ENCODE data around the gene ELOF1. TPM values are rescaled to one million over a fixed set of nuclear protein-coding genes. Genes with fewer than 3 reads are reported as not detected.
"Not testable (repeated sequence)": the region's sequence is repeated elsewhere in the genome, so short reads cannot be mapped to it uniquely, and the experiment has no call there.

The ELOF1 gene
- 10 to 100 TPM; 72.3 to 85.5 (median 78.7) TPM for total RNA-seq (2021; fragmentation: NEBNext Ultra II Directional; extraction: Animal tissue kit (Norgen Biotek cat#: 25700))
- long read RNA-seq, transcript ELOF1-201 (4 exons, 1,019 nt) = major isoform, 50 of 68 reads
- long read RNA-seq, partial matches to known transcripts = 4 of 68 reads
- long read RNA-seq, other reads (novel, unspliced or antisense) = 14 of 68 reads

DNA sequence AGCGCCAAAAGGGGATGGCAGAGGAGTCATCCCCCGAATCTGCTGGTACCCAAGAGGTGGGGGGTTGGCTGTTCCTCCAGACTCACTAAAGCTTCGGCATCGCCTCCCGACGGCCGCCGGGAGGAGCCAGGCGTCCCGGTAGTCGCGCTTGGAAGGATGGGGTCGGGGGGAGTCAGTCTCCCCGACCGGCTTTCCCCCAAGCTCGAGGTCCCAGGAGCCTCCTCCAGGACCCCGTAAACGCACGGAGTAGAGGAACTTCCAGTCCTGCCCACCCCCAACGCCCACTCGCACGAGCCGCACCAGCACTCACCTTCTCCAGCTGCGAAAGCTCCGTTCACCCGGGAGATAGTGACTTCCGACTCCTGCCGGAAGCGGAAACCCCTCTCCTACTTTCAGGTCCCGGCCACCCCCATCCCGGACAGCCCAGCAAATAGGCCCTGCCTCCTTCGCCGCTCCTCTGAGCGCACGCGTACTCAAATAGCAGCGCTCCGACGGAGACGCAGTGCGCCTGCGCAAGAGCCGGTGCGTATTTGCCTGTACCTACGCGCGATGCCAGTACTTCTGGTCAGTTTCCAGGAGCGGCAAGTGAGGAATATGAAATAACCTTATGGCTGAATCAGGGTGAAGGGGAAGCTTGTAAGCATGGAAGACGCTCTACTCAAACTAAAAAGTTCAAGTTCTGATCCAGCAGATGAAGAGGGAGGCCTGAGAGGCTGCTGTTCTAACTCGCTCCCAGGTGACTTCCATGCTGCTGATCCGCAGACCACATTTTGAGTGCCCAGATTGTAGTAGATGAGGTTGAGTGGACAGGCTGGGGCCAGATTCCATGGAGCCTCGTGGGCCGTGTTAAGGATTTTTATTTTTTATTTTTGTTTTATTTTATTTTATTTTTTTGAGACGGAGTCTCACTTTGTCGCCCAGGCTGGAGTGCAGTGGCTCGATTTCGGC, at the start of gene ELOF1:
ELOF1 (minus strand) TSS at position 350 of the 948 bp plus-strand sequence. CDS start 4,883 bp downstream, outside the sequence.
- Mint-ChIP-seq H3K27me3 (ENCODE audit: insufficient read depth) (peaks cover 4% of the 10 kb centered on the region; the same call in 1 of the 2 replicates), H3K27ac (peak within 1 kb of the TSS; percentile 88), H3K4me1 (ENCODE audit: low read depth) (peaks cover 30% of the 10 kb centered on the region), H3K9me3 (no peaks in the 10 kb centered on the region), H3K36me3 (ENCODE audit: low read depth) (peaks cover 17% of the 10 kb centered on the region), H3K4me3 (peak within 1 kb of the TSS; percentile 96)
- peak; percentile 98 for DNase-seq
- TF ChIP-seq, protein P1, sequence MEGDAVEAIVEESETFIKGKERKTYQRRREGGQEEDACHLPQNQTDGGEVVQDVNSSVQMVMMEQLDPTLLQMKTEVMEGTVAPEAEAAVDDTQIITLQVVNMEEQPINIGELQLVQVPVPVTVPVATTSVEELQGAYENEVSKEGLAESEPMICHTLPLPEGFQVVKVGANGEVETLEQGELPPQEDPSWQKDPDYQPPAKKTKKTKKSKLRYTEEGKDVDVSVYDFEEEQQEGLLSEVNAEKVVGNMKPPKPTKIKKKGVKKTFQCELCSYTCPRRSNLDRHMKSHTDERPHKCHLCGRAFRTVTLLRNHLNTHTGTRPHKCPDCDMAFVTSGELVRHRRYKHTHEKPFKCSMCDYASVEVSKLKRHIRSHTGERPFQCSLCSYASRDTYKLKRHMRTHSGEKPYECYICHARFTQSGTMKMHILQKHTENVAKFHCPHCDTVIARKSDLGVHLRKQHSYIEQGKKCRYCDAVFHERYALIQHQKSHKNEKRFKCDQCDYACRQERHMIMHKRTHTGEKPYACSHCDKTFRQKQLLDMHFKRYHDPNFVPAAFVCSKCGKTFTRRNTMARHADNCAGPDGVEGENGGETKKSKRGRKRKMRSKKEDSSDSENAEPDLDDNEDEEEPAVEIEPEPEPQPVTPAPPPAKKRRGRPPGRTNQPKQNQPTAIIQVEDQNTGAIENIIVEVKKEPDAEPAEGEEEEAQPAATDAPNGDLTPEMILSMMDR (IDR thresholded peaks at IDR 0.05) = peak; percentile 49

DNA sequence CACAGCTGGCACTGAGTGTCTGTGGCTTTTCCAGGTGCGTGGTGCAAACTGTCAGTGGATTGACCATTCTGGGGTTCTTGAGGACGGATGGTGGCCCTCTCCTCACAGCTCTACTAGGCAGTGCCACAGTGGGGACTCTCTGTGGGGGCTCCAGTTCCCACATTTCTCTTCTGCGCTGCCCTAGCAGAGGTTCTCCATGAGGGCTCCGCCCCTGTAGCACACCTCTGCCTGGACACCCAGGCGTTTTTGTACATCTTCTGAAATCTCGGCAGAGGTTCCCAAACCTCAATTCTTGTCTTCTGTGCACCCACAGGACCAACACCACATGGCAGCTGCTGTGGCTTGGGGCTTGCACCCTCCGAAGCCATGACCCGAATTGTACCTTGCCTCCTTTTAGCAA, 47.5 kb upstream of the ELOF1 start:
- peaks cover 5% of the 10 kb centered on the region; the same call in 1 of the 2 replicates for H3K4me1 Mint-ChIP-seq (ENCODE audit: low read depth)
- no peak overlapping the region for H3K4me3 Mint-ChIP-seq
- no peaks in the 10 kb centered on the region; the same call in none of the 2 replicates for H3K27me3 Mint-ChIP-seq (ENCODE audit: insufficient read depth)
- DNase-seq = no peak
- H3K36me3 Mint-ChIP-seq (ENCODE audit: low read depth) = peaks cover 69% of the 10 kb centered on the region
- TF ChIP-seq, protein P1 (IDR thresholded peaks at IDR 0.05) = no peak
- no peak overlapping the region for H3K27ac Mint-ChIP-seq
- peaks cover 17% of the 10 kb centered on the region for H3K9me3 Mint-ChIP-seq

DNA sequence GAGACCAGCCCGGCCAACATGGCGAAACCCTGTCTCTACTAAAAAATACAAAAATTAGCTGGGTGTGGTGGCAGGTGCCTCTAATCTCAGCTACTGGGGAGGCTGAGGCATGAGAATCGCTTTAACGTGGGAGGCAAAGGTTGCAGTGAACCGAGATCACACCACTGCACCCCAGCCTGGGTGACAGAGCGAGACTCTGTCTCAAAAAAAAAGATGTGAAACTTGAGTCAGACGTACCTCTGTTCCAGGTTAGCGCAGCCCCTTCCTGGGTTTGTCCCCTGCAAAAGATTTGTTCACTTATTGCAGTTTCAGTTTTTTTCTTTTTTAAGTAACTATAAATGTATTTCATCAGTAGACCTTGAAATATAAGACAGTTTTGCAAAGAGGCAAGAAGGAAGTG, 40.7 kb upstream of the ELOF1 start:
- not testable (repeated sequence) for H3K27ac Mint-ChIP-seq; H3K4me3 Mint-ChIP-seq; H3K27me3 Mint-ChIP-seq (ENCODE audit: insufficient read depth); H3K9me3 Mint-ChIP-seq; DNase-seq
- Mint-ChIP-seq H3K36me3 (ENCODE audit: low read depth) (peaks cover 52% of the 10 kb centered on the region), H3K4me1 (ENCODE audit: low read depth) (peaks cover 25% of the 10 kb centered on the region)

DNA sequence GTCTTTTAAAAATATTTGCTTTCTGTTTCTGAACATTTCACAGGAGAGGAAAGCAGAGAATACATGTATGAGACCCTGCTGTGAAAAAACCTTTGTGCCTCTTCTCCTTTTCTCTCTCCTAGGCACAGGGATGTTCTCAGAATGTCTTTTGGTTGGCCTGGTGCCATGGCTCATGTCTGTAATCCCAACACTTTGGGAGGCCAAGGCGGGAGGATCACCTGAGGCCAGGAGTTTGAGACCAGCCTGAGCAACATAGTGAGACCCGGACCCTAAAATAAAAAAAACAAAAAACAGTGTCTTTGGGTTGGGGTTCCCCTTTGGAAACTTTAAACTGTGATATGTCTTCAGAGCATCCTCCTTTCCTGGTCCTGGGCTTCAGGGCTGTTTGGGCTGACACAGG, 39.7 kb upstream of the ELOF1 start:
- H3K4me3 Mint-ChIP-seq = peak overlapping the region; percentile 100
- no peak for DNase-seq
- no peaks in the 10 kb centered on the region; the same call in none of the 2 replicates for H3K27me3 Mint-ChIP-seq (ENCODE audit: insufficient read depth)
- peaks cover 25% of the 10 kb centered on the region for H3K4me1 Mint-ChIP-seq (ENCODE audit: low read depth)
- peaks cover 43% of the 10 kb centered on the region for H3K36me3 Mint-ChIP-seq (ENCODE audit: low read depth)
- no peaks in the 10 kb centered on the region for H3K9me3 Mint-ChIP-seq
- TF ChIP-seq, protein P1 (IDR thresholded peaks at IDR 0.05) = no peak
- no peak overlapping the region for H3K27ac Mint-ChIP-seq

DNA sequence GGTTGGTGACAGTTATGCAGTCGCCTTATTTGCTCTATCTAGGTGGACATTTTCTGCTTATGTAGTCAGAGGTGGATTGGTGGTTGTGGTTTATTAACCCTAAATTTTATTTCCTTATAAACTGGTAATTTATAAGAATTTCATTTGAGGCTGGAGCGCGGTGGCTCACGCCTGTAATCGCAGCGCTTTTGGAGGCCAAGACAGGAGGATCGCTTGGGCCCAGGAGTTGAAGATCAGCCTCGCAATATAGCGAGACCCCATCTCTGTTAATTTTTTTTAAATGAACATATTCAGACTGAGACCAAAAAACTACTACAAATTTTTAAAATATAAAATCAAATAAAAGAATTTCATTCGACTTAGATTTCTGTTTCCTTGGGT, 39.1 kb upstream of the ELOF1 start:
- peak; percentile 8 for DNase-seq
- Mint-ChIP-seq H3K4me3 (peak overlapping the region; percentile 100), H3K4me1 (ENCODE audit: low read depth) (peaks cover 25% of the 10 kb centered on the region), H3K27ac (peak overlapping the region; percentile 96), H3K9me3 (no peaks in the 10 kb centered on the region), H3K27me3 (ENCODE audit: insufficient read depth) (no peaks in the 10 kb centered on the region; the same call in none of the 2 replicates), H3K36me3 (ENCODE audit: low read depth) (peaks cover 37% of the 10 kb centered on the region)
- TF ChIP-seq, protein P1 (IDR thresholded peaks at IDR 0.05) = no peak
